ENCODE measurements around the gene NFASC.

NFASC gene

GRCh38 chr1:205009670-205010069 is 139.0 kb downstream of the NFASC start:
- no peak for DNase-seq (ENCODE audit: low read depth)

- no peak for DNase-seq (ENCODE audit: low read depth)
These were observed 141.9 kb downstream of the NFASC start for GRCh38 chr1:205012391-205013140.

- DNase-seq (ENCODE audit: low read depth) = no peak
These were observed 143.2 kb downstream of the NFASC start for GRCh38 chr1:205013683-205014367.

- DNase-seq (ENCODE audit: low read depth) = no peak
These were observed 144.1 kb downstream of the NFASC start for GRCh38 chr1:205014783-205015182.

- DNase-seq (ENCODE audit: low read depth) = no peak
These were observed 144.6 kb downstream of the NFASC start for GRCh38 chr1:205015241-205015640.

- no peak for DNase-seq (ENCODE audit: low read depth)
These were observed 145.4 kb downstream of the NFASC start for GRCh38 chr1:205016075-205016474.

- no peak for DNase-seq (ENCODE audit: low read depth)
These were observed 145.9 kb downstream of the NFASC start for GRCh38 chr1:205016584-205016983.

- no peak for DNase-seq (ENCODE audit: low read depth)
These were observed 146.3 kb downstream of the NFASC start for GRCh38 chr1:205017001-205017400.

GRCh38 chr1:205017766-205018165 is 147.1 kb downstream of the NFASC start:
- DNase-seq (ENCODE audit: low read depth) = no peak

- no peak for DNase-seq (ENCODE audit: low read depth)
These were observed 147.7 kb downstream of the NFASC start for GRCh38 chr1:205018381-205018780.

GRCh38 chr1:205020466-205020865 is 149.8 kb downstream of the NFASC start:
- DNase-seq (ENCODE audit: low read depth) = no peak

- DNase-seq (ENCODE audit: low read depth) = no peak
These were observed 154.0 kb downstream of the NFASC start for GRCh38 chr1:205024679-205025078.

GRCh38 chr1:205025239-205025638 is 154.6 kb downstream of the NFASC start:
- no peak for DNase-seq (ENCODE audit: low read depth)

- DNase-seq (ENCODE audit: low read depth) = no peak
These were observed 155.5 kb downstream of the NFASC start for GRCh38 chr1:205026181-205026580.

- no peak for DNase-seq (ENCODE audit: low read depth)
These were observed 157.7 kb downstream of the NFASC start for GRCh38 chr1:205028390-205028789.

GRCh38 chr1:205028924-205029323 is 158.3 kb downstream of the NFASC start:
- no peak for DNase-seq (ENCODE audit: low read depth)

- DNase-seq (ENCODE audit: low read depth) = no peak
These were observed 159.6 kb downstream of the NFASC start for GRCh38 chr1:205030241-205030640.

- no peak for DNase-seq (ENCODE audit: low read depth)
These were observed 160.2 kb downstream of the NFASC start for GRCh38 chr1:205030896-205031295.

- no peak for DNase-seq (ENCODE audit: low read depth)
These were observed 161.8 kb downstream of the NFASC start for GRCh38 chr1:205032508-205032907.

GRCh38 chr1:205037539-205037938 is 166.9 kb downstream of the NFASC start:
- no peak for DNase-seq (ENCODE audit: low read depth)

- no peak for DNase-seq (ENCODE audit: low read depth)
These were observed 167.6 kb downstream of the NFASC start for GRCh38 chr1:205038132-205038786.

GRCh38 chr1:205041001-205041715 is 170.5 kb downstream of the NFASC start:
- DNase-seq (ENCODE audit: low read depth) = no peak
